ENCODE measurements around the gene LCA5L.

DNA sequence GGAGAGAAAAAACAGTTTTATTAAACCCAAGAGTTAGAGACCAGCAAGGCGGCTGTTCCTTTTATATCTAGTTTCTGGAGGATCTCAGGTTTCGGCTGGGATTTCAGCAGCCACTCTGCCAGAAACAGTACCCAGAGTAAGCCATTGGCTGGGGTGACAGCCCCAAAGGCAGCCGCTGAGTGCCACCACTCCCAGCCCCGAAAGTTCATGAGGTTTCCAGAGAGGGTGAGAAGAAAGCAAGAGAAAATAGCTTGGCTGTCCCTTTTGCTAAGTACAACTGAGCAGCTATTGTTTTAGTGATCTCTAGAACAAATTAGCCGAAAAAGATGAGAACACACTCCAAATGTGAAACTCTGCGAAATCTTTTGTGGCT lies 7.4 kb upstream of the LCA5L start:
- TF ChIP-seq, protein P1, sequence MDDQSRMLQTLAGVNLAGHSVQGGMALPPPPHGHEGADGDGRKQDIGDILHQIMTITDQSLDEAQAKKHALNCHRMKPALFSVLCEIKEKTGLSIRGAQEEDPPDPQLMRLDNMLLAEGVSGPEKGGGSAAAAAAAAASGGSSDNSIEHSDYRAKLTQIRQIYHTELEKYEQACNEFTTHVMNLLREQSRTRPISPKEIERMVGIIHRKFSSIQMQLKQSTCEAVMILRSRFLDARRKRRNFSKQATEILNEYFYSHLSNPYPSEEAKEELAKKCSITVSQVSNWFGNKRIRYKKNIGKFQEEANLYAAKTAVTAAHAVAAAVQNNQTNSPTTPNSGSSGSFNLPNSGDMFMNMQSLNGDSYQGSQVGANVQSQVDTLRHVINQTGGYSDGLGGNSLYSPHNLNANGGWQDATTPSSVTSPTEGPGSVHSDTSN (IDR thresholded peaks at IDR 0.05; ENCODE audit: insufficient replicate concordance, low read depth, low read length) = no peak
- TF ChIP-seq HDGF (IDR thresholded peaks at IDR 0.05) (no peak), POLR2A (IDR thresholded peaks at IDR 0.05; ENCODE audit: low read depth, low read length) (no peak), MYB (IDR thresholded peaks at IDR 0.05; ENCODE audit: borderline replicate concordance, low read depth, low read length) (no peak), RELA (IDR thresholded peaks at IDR 0.05; ENCODE audit: borderline replicate concordance, partially characterized antibody) (no peak), NRF1 (conservative IDR thresholded peaks at IDR 0.05; ENCODE audit: low read depth, low read length) (no peak), CEBPB (IDR thresholded peaks at IDR 0.05; ENCODE audit: borderline replicate concordance in 1 of 2, low read depth in 2 of 2, low read length in 2 of 2) (no peak), EP300 (IDR thresholded peaks at IDR 0.05; ENCODE audit: borderline replicate concordance in 1 of 2, control insufficient read depth in 1 of 2, low read depth in 2 of 2, low read length in 2 of 2) (no peak), MTA2 (IDR thresholded peaks at IDR 0.05; ENCODE audit: low read depth) (no peak)
- TF ChIP-seq, protein P2, sequence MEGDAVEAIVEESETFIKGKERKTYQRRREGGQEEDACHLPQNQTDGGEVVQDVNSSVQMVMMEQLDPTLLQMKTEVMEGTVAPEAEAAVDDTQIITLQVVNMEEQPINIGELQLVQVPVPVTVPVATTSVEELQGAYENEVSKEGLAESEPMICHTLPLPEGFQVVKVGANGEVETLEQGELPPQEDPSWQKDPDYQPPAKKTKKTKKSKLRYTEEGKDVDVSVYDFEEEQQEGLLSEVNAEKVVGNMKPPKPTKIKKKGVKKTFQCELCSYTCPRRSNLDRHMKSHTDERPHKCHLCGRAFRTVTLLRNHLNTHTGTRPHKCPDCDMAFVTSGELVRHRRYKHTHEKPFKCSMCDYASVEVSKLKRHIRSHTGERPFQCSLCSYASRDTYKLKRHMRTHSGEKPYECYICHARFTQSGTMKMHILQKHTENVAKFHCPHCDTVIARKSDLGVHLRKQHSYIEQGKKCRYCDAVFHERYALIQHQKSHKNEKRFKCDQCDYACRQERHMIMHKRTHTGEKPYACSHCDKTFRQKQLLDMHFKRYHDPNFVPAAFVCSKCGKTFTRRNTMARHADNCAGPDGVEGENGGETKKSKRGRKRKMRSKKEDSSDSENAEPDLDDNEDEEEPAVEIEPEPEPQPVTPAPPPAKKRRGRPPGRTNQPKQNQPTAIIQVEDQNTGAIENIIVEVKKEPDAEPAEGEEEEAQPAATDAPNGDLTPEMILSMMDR (IDR thresholded peaks at IDR 0.05 in 2 of 3, conservative IDR thresholded peaks at IDR 0.05 in 1 of 3; ENCODE audit: control insufficient read depth in 2 of 3, extremely low read depth in 1 of 3, insufficient read depth in 1 of 3, low read depth in 3 of 3, low read length in 3 of 3) = no peak
- TF ChIP-seq, protein P3, sequence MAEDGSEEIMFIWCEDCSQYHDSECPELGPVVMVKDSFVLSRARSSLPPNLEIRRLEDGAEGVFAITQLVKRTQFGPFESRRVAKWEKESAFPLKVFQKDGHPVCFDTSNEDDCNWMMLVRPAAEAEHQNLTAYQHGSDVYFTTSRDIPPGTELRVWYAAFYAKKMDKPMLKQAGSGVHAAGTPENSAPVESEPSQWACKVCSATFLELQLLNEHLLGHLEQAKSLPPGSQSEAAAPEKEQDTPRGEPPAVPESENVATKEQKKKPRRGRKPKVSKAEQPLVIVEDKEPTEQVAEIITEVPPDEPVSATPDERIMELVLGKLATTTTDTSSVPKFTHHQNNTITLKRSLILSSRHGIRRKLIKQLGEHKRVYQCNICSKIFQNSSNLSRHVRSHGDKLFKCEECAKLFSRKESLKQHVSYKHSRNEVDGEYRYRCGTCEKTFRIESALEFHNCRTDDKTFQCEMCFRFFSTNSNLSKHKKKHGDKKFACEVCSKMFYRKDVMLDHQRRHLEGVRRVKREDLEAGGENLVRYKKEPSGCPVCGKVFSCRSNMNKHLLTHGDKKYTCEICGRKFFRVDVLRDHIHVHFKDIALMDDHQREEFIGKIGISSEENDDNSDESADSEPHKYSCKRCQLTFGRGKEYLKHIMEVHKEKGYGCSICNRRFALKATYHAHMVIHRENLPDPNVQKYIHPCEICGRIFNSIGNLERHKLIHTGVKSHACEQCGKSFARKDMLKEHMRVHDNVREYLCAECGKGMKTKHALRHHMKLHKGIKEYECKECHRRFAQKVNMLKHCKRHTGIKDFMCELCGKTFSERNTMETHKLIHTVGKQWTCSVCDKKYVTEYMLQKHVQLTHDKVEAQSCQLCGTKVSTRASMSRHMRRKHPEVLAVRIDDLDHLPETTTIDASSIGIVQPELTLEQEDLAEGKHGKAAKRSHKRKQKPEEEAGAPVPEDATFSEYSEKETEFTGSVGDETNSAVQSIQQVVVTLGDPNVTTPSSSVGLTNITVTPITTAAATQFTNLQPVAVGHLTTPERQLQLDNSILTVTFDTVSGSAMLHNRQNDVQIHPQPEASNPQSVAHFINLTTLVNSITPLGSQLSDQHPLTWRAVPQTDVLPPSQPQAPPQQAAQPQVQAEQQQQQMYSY (CRISPR knock-in tag; IDR thresholded peaks at IDR 0.05) = no peak
- TF ChIP-seq, protein P4, sequence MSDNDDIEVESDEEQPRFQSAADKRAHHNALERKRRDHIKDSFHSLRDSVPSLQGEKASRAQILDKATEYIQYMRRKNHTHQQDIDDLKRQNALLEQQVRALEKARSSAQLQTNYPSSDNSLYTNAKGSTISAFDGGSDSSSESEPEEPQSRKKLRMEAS (IDR thresholded peaks at IDR 0.05; ENCODE audit: low read depth, low read length) = no peak

Data from GM12878 (cell line).